Colonic mucosa (tissue), 4 donors: ENCODE results near the gene RTL10. TPM values are rescaled to one million over a fixed set of nuclear protein-coding genes. Genes with fewer than 3 reads are reported as not detected.
A peak's percentile ranks its signal among the peaks of the same experiment; 100 is the strongest.

Source experiments
- DNase-seq: peaks from one replicate; pipeline ENCODE4 v3.0.0-alpha.2; 2020
- H3K27ac ChIP-seq: fragments of 200-600 bp; one replicate; pipeline ENCODE4 v1.8.0; 2021
- H3K27me3 ChIP-seq: fragments of 200-600 bp; one replicate; pipeline ENCODE4 v1.8.0; 2021
- H3K36me3 ChIP-seq: fragments of 200-600 bp; one replicate; pipeline ENCODE4 v1.8.0; 2021
- H3K4me1 ChIP-seq: fragments of 200-600 bp; one replicate; pipeline ENCODE4 v1.8.0; 2021; ENCODE audit warnings: mild to moderate bottlenecking
- H3K4me3 ChIP-seq: fragments of 200-600 bp; one replicate; pipeline ENCODE4 v1.8.0; 2021
- H3K9ac ChIP-seq, 2 donors: one replicate each; pipeline ENCODE4 v1.7.0; 2013; ENCODE audit warnings: control low read depth in 2 of 2, low read depth in 2 of 2, low read length in 2 of 2
- H3K9me3 ChIP-seq: fragments of 200-600 bp; one replicate; pipeline ENCODE4 v1.8.0; 2021
- intact Hi-C: fragments of 100-400 bp; cut with DNase I; formaldehyde crosslinking; loops from one replicate; pipeline ENCODE4 v1.14.1; 2022
- total RNA-seq, 2 donors: library from RNA; stranded (reverse); fragmentation: NEBNext Ultra II Directional in 1 of 2; extraction: Animal tissue kit (Norgen Biotek cat#: 25700) in 1 of 2; gene quantifications; one replicate each; pipeline ENCODE4 v1.2.1, GENCODE V29; 2021
- TF ChIP-seq, protein P1 (sequence below): fragments of 200-600 bp; IDR thresholded peaks from one replicate; pipeline ENCODE4 v1.8.0; 2022; ENCODE audit warnings: antibody characterized with exemption, mild to moderate bottlenecking
- donor health status: healthy.
- donor health status: DM: no; HTN: no; CAD: no.
- donor health status: DM: no; HTN: no; CAD: no.

Gene RTL10
- total RNA-seq, 2 donors from 2014 or later = 9.7 to 14.1 TPM

DNA sequence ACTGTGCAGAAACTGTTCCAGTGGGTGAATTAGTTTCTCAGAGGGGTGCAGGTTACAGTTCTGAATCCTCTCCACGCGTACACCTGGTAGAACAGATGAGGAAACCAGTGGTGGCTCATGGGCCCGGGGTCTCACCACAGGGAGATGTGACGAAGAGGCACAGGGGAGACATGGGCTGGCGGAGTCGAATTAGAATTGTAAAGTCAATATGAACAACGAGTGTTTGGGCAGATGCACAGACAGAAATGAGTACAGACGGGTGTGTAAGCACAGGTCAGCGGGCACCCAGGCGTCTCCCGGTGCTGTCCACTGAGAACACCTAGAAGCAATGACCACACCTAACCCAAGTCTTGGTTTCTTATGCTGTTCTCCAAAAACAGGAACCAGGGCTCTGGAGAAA, 41.8 kb downstream of the RTL10 start:
- TF ChIP-seq, protein P1, sequence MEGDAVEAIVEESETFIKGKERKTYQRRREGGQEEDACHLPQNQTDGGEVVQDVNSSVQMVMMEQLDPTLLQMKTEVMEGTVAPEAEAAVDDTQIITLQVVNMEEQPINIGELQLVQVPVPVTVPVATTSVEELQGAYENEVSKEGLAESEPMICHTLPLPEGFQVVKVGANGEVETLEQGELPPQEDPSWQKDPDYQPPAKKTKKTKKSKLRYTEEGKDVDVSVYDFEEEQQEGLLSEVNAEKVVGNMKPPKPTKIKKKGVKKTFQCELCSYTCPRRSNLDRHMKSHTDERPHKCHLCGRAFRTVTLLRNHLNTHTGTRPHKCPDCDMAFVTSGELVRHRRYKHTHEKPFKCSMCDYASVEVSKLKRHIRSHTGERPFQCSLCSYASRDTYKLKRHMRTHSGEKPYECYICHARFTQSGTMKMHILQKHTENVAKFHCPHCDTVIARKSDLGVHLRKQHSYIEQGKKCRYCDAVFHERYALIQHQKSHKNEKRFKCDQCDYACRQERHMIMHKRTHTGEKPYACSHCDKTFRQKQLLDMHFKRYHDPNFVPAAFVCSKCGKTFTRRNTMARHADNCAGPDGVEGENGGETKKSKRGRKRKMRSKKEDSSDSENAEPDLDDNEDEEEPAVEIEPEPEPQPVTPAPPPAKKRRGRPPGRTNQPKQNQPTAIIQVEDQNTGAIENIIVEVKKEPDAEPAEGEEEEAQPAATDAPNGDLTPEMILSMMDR = no peak
- Histone ChIP-seq H3K9ac (no peak overlapping the region), H3K27ac (no peak overlapping the region), H3K4me1 (no peaks in the 10 kb centered on the region), H3K4me3 (no peak overlapping the region), H3K27me3 (no peaks in the 10 kb centered on the region), H3K9me3 (no peaks in the 10 kb centered on the region), H3K36me3 (no peaks in the 10 kb centered on the region)
- intact Hi-C loops = no loop called here
- peak; percentile 11 for DNase-seq

- H3K36me3 ChIP-seq = no peaks in the 10 kb centered on the region
- peak; percentile 13 for DNase-seq
- H3K4me3 ChIP-seq = no peak overlapping the region
- no peak overlapping the region for H3K9ac ChIP-seq
- H3K9me3 ChIP-seq = no peaks in the 10 kb centered on the region
- TF ChIP-seq, protein P1 = no peak
- no peaks in the 10 kb centered on the region for H3K4me1 ChIP-seq
- H3K27ac ChIP-seq = no peak overlapping the region
- H3K27me3 ChIP-seq = no peaks in the 10 kb centered on the region
- intact Hi-C loops = no loop called here
Measured at GRCh38 chr22:19811811-19812771, 42.6 kb downstream of the RTL10 start.

GRCh38 chr22:19811211-19811621, 43.5 kb downstream of the RTL10 start:
- no peaks in the 10 kb centered on the region for H3K9me3 ChIP-seq
- intact Hi-C loops = no loop called here
- H3K4me3 ChIP-seq = no peak overlapping the region
- no peak overlapping the region for H3K27ac ChIP-seq
- DNase-seq = peak; percentile 11
- TF ChIP-seq, protein P1 = no peak
- no peak overlapping the region for H3K9ac ChIP-seq
- H3K27me3 ChIP-seq = no peaks in the 10 kb centered on the region
- H3K36me3 ChIP-seq = no peaks in the 10 kb centered on the region
- peaks cover 1% of the 10 kb centered on the region for H3K4me1 ChIP-seq

DNA sequence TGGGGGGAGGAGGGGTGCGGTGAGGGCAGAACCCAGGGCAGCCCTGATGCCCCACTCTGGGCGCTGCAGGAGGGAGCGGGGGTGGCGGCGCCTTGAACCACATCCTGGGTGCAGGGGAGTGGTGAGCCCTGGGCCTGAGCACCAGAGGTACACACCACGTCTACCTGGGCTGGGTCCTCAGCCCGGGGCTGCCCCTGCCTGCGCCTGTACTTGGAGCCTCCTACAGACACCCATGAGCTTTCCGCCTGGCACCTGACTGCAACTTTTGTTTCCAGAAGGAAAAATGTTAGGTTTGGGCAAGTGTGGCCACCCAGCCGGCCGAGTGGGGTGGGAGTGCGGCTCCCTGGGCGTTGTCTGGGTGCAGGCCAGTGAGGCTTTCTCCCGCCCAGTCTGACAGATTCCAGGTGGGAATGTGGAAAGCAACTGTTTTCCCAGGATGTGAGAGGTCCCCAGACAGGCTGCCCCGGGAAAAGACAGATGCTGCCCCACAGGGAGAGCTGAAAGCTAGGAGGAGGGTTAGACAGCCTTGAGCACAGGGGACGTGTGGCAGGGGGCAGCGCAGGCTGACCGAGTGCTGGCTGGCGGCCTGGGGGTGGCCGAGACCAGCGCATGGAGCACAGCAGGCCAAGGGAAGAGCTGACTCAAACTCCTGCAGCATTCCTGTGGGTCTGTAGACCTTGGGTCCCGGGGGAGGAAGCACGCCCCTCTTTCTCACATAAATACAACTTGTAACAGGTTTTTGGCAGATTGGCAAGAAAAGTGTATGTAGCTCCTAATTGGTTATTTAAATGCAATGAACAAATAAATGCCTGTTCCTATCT, 44.1 kb downstream of the RTL10 start:
- TF ChIP-seq, protein P1 = no peak
- H3K4me1 ChIP-seq = peaks cover 3% of the 10 kb centered on the region
- H3K9me3 ChIP-seq = no peaks in the 10 kb centered on the region
- intact Hi-C loops = no loop called here
- no peak for DNase-seq
- H3K9ac ChIP-seq = no peak overlapping the region
- H3K4me3 ChIP-seq = no peak overlapping the region
- H3K36me3 ChIP-seq = no peaks in the 10 kb centered on the region
- H3K27ac ChIP-seq = no peak overlapping the region
- H3K27me3 ChIP-seq = no peaks in the 10 kb centered on the region

GRCh38 chr22:19809741-19810140, 44.9 kb downstream of the RTL10 start:
- TF ChIP-seq, protein P1 = no peak
- no peak for DNase-seq
- no peaks in the 10 kb centered on the region for H3K36me3 ChIP-seq
- H3K4me1 ChIP-seq = peaks cover 3% of the 10 kb centered on the region
- intact Hi-C loops = no loop called here
- H3K9me3 ChIP-seq = no peaks in the 10 kb centered on the region
- no peak overlapping the region for H3K4me3 ChIP-seq
- H3K27ac ChIP-seq = no peak overlapping the region
- H3K27me3 ChIP-seq = no peaks in the 10 kb centered on the region
- no peak overlapping the region for H3K9ac ChIP-seq
